CD14-positive monocyte (primary cell): Measurements from ENCODE around the gene MAP6D1. TPM values are rescaled to one million over a fixed set of nuclear protein-coding genes. Genes with fewer than 3 reads are reported as not detected.

ENCODE experiments used
- DNase-seq, 3 donors: peaks; one replicate each; pipeline ENCODE4 v3.0.0-alpha.2; 2011 to 2022
- H2AFZ ChIP-seq: 2 replicates; pipeline ENCODE4 v1.6.0; 2012; ENCODE audit warnings: mild to moderate bottlenecking, low read depth, low read length, inconsistent platforms; ENCODE audit not compliant: insufficient read depth, poor library complexity, severe bottlenecking
- H3K27ac ChIP-seq, 2 donors: 1 replicate in 1 of 2; 2 replicates in 1 of 2; pipeline ENCODE4 v1.5.1; 2012 to 2013; ENCODE audit warnings: low read length in 2 of 2, control low read depth in 1 of 2, inconsistent platforms in 1 of 2, low read depth in 1 of 2, mild to moderate bottlenecking in 1 of 2
- H3K27me3 ChIP-seq, 2 donors: one replicate each; pipeline versions ENCODE4 v1.6.0 to v1.6.1; 2011 to 2013; ENCODE audit warnings: low read length in 2 of 2; ENCODE audit not compliant: control insufficient read depth in 2 of 2, insufficient read depth in 2 of 2
- H3K36me3 ChIP-seq, 2 donors: replicated peaks in 1 of 2; 1 replicate in 1 of 2; 2 replicates in 1 of 2; pipeline versions ENCODE4 v1.5.1 to v1.6.1; 2012 to 2013; ENCODE audit warnings: low read length in 2 of 2, control low read depth in 1 of 2, inconsistent platforms in 1 of 2, mild to moderate bottlenecking in 1 of 2; ENCODE audit not compliant: insufficient read depth in 2 of 2, control insufficient read depth in 1 of 2
- H3K4me1 ChIP-seq, 2 donors: 1 replicate in 1 of 2; 2 replicates in 1 of 2; pipeline versions ENCODE4 v1.5.1 to v1.6.1; 2012 to 2013; ENCODE audit warnings: low read length in 2 of 2, control low read depth in 1 of 2, inconsistent platforms in 1 of 2, mild to moderate bottlenecking in 1 of 2, moderate library complexity in 1 of 2; ENCODE audit not compliant: insufficient read depth in 2 of 2, control insufficient read depth in 1 of 2
- H3K4me2 ChIP-seq: replicated peaks from 2 replicates; pipeline ENCODE3; 2012; ENCODE audit warnings: low read length, moderate library complexity, mild to moderate bottlenecking; ENCODE audit not compliant: poor library complexity, severe bottlenecking; ENCODE audit errors: extremely low read depth
- H3K4me3 ChIP-seq, 3 experiments: fragments of 200-600 bp in 1 of 3; sonication (generic) in 1 of 3; replicated peaks in 1 of 3; 1 replicate in 2 of 3; 2 replicates in 1 of 3; pipeline ENCODE4 v1.5.1; 2011 to 2013; ENCODE audit warnings: low read length in 3 of 3, mild to moderate bottlenecking in 3 of 3, control low read depth in 2 of 3, low read depth in 2 of 3, inconsistent platforms in 1 of 3, moderate library complexity in 1 of 3
- H3K79me2 ChIP-seq: 2 replicates; pipeline ENCODE4 v1.6.0; 2012; ENCODE audit warnings: mild to moderate bottlenecking, control low read depth, inconsistent platforms, low read length, moderate library complexity; ENCODE audit not compliant: insufficient read depth
- H3K9ac ChIP-seq: 2 replicates; pipeline ENCODE4 v1.6.0; 2017; ENCODE audit warnings: low read length, mild to moderate bottlenecking; ENCODE audit not compliant: insufficient read depth, poor library complexity, severe bottlenecking
- H3K9me3 ChIP-seq, 2 donors: replicated peaks in 1 of 2; 1 replicate in 1 of 2; 2 replicates in 1 of 2; pipeline versions ENCODE4 v1.5.1 to v1.6.1; 2012 to 2013; ENCODE audit warnings: low read length in 2 of 2, control low read depth in 1 of 2; ENCODE audit not compliant: control insufficient read depth in 1 of 2, insufficient read depth in 1 of 2
- H4K20me1 ChIP-seq: 2 replicates; pipeline ENCODE4 v1.6.0; 2012; ENCODE audit warnings: mild to moderate bottlenecking, low read length, control low read depth, moderate library complexity; ENCODE audit not compliant: insufficient read depth
- H3K27ac Mint-ChIP-seq, 7 donors: one replicate each; pipeline ENCODE4 v1.8.0; 2020; ENCODE audit warnings: mild to moderate bottlenecking in 7 of 7, mixed read lengths in 7 of 7, moderate library complexity in 6 of 7, inconsistent platforms in 2 of 7
- H3K27me3 Mint-ChIP-seq, 3 donors: one replicate each; pipeline ENCODE4 v1.8.0; 2021 to 2022; ENCODE audit warnings: low read depth in 3 of 3, mild to moderate bottlenecking in 3 of 3, mixed read lengths in 3 of 3, moderate library complexity in 3 of 3, inconsistent platforms in 1 of 3
- H3K36me3 Mint-ChIP-seq, 2 donors: one replicate each; pipeline ENCODE4 v1.8.0; 2020; ENCODE audit warnings: mixed read lengths in 2 of 2, inconsistent platforms in 1 of 2, mild to moderate bottlenecking in 1 of 2
- H3K4me1 Mint-ChIP-seq: one replicate; pipeline ENCODE4 v1.8.0; 2020; ENCODE audit warnings: mild to moderate bottlenecking, mixed read lengths
- H3K4me3 Mint-ChIP-seq, 2 donors: one replicate each; pipeline ENCODE4 v1.8.0; 2020; ENCODE audit warnings: mild to moderate bottlenecking in 2 of 2, mixed read lengths in 2 of 2, moderate library complexity in 1 of 2
- H3K9me3 Mint-ChIP-seq, 7 donors: one replicate each; pipeline ENCODE4 v1.8.0; 2020 to 2022; ENCODE audit warnings: mixed read lengths in 7 of 7, mild to moderate bottlenecking in 6 of 7, moderate library complexity in 6 of 7, inconsistent platforms in 2 of 7
- WGBS: methylation state at CpG from one replicate; pipeline ENCODE4 v1.1.5; 2013; ENCODE audit warnings: missing lambda C conversion rate; ENCODE audit not compliant: insufficient coverage; 5-methylcytosine and 5-hydroxymethylcytosine counted together
- intact Hi-C, 2 donors: fragments of 100-400 bp; cut with micrococcal nuclease; formaldehyde crosslinking; loops; one replicate each; pipeline versions ENCODE4 v1.15.0 to v1.15.1; 2023
- polyA plus RNA-seq, 3 donors: library from polyadenylated mRNA; depleted of rRNA in 1 of 3; unstranded in 2 of 3; stranded (reverse) in 1 of 3; fragments of 300-500 nt in 2 of 3; fragments of >200 nt in 1 of 3; fragmentation: Illumina TruSeq in 2 of 3; gene quantifications; 1 replicate in 2 of 3; 2 replicates in 1 of 3; pipeline ENCODE4 v1.2.3, GENCODE V29; 2012 to 2021
- TF ChIP-seq, protein P1 (sequence below): fragments of 200-600 bp; IDR thresholded peaks from one replicate; pipeline ENCODE4 v1.8.0; 2022; ENCODE audit warnings: antibody characterized with exemption, mild to moderate bottlenecking

Gene MAP6D1
- polyA plus RNA-seq, 3 donors = 0.18 to 0.35 TPM; not detected in 1

DNA sequence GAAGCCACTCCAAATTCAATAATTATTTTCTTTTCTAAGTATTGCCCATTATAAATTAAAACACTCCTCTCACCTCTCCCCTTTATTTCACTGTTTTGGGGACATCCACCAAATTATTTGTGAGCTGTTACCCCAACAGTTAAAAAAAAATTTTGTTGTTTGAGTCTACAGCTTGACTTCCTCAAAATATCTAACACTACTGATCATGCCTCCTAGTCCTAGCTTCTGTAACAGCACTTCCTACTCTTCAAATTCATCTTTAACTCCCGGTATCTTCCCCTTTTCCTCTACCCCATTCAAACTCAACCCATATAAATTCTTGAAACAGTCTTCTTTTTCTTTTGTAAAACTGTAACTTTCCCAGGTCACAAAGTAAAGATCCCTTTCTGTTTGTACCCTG, 43.4 kb upstream of the MAP6D1 start:
- TF ChIP-seq, protein P1, sequence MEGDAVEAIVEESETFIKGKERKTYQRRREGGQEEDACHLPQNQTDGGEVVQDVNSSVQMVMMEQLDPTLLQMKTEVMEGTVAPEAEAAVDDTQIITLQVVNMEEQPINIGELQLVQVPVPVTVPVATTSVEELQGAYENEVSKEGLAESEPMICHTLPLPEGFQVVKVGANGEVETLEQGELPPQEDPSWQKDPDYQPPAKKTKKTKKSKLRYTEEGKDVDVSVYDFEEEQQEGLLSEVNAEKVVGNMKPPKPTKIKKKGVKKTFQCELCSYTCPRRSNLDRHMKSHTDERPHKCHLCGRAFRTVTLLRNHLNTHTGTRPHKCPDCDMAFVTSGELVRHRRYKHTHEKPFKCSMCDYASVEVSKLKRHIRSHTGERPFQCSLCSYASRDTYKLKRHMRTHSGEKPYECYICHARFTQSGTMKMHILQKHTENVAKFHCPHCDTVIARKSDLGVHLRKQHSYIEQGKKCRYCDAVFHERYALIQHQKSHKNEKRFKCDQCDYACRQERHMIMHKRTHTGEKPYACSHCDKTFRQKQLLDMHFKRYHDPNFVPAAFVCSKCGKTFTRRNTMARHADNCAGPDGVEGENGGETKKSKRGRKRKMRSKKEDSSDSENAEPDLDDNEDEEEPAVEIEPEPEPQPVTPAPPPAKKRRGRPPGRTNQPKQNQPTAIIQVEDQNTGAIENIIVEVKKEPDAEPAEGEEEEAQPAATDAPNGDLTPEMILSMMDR = no peak
- H3K4me1 Mint-ChIP-seq = peaks cover 44% of the 10 kb centered on the region
- H3K27me3 ChIP-seq = no peaks in the 10 kb centered on the region
- H3K27me3 Mint-ChIP-seq = peaks cover 0 to 2% (median 0%) of the 10 kb centered on the region in 3 donors
- peak overlapping the region; percentile 68 to 71 for H3K27ac ChIP-seq
- peaks cover 71% of the 10 kb centered on the region for H3K79me2 ChIP-seq
- H3K4me3 Mint-ChIP-seq = no peak overlapping the region
- no peaks in the 10 kb centered on the region for H3K9me3 ChIP-seq
- no peak overlapping the region for H2AFZ ChIP-seq
- no peak overlapping the region for H3K4me3 ChIP-seq
- peak overlapping the region; percentile 68 to 94 (median 89) for H3K27ac Mint-ChIP-seq
- H3K36me3 Mint-ChIP-seq = peaks cover 26 to 47% of the 10 kb centered on the region in 2 donors
- H3K9me3 Mint-ChIP-seq = no peaks in the 10 kb centered on the region
- 0% methylated on average over 1 of the region's 1 CpG for WGBS
- peaks cover 27 to 49% of the 10 kb centered on the region in 2 donors for H3K36me3 ChIP-seq
- DNase-seq = peak; percentile 42 to 68 (median 64)
- H3K4me2 ChIP-seq = peak overlapping the region; percentile 12
- intact Hi-C loops = no loop called here
- peaks cover 29 to 40% of the 10 kb centered on the region in 2 donors for H3K4me1 ChIP-seq
- no peak overlapping the region for H3K9ac ChIP-seq
- peaks cover 55% of the 10 kb centered on the region for H4K20me1 ChIP-seq

DNA sequence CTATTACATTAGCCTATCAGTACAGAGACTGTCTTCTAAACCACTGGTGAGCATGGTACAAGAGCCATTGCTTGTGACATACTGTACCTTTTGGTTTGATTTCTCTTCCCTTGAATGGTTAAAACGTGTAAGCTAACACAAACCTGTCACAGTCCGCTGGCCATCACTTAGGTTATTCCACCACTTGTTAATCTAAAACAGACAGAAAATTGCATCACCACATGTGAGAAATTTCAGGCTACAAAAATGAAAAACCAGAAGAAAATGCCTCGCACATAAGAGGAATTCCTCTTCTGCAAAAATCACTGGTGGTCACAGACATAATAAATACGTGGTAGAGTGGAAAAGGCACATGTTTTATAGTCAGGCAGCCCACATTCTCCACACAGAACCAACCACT, 37.2 kb upstream of the MAP6D1 start:
- Histone ChIP-seq H3K9me3 (no peaks in the 10 kb centered on the region), H3K27me3 (no peaks in the 10 kb centered on the region), H2AFZ (no peak overlapping the region), H3K36me3 (peaks cover 86 to 100% of the 10 kb centered on the region in 2 donors), H3K9ac (no peak overlapping the region), H3K4me1 (no peaks in the 10 kb centered on the region), H3K27ac (no peak overlapping the region), H4K20me1 (peaks cover 34% of the 10 kb centered on the region), H3K4me3 (no peak overlapping the region), H3K4me2 (no peak overlapping the region), H3K79me2 (peaks cover 22% of the 10 kb centered on the region)
- no peak for DNase-seq
- Mint-ChIP-seq H3K9me3 (no peaks in the 10 kb centered on the region), H3K4me1 (no peaks in the 10 kb centered on the region), H3K4me3 (no peak overlapping the region), H3K36me3 (peaks cover 76 to 92% of the 10 kb centered on the region in 2 donors), H3K27ac (no peak overlapping the region), H3K27me3 (no peaks in the 10 kb centered on the region)
- TF ChIP-seq, protein P1 = no peak
- intact Hi-C loops = no loop called here
- 100% methylated on average over 1 of the region's 4 CpGs for WGBS
